ENCODE results near the gene VAMP7.
"Not testable (repeated sequence)": the region's sequence is repeated elsewhere in the genome, so short reads cannot be mapped to it uniquely, and the experiment has no call there.

DNA sequence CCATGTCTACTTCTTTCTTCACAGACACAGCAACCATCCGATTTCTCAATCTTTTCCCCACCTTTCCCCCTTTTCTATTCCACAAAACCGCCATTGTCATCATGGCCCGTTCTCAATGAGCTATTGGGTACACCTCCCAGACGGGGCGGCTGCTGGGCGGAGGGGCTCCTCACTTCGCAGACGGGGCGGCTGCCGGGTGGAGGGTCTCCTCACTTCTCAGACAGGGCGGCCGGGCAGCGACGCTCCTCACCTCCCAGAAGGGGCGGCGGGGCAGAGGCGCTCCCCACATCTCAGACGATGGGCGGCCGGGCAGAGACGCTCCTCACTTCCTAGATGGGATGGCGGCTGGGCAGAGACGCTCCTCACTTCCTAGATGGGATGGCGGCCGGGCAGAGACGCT lies 26.5 kb downstream of the VAMP7 start:
- TF ChIP-seq, protein P1, sequence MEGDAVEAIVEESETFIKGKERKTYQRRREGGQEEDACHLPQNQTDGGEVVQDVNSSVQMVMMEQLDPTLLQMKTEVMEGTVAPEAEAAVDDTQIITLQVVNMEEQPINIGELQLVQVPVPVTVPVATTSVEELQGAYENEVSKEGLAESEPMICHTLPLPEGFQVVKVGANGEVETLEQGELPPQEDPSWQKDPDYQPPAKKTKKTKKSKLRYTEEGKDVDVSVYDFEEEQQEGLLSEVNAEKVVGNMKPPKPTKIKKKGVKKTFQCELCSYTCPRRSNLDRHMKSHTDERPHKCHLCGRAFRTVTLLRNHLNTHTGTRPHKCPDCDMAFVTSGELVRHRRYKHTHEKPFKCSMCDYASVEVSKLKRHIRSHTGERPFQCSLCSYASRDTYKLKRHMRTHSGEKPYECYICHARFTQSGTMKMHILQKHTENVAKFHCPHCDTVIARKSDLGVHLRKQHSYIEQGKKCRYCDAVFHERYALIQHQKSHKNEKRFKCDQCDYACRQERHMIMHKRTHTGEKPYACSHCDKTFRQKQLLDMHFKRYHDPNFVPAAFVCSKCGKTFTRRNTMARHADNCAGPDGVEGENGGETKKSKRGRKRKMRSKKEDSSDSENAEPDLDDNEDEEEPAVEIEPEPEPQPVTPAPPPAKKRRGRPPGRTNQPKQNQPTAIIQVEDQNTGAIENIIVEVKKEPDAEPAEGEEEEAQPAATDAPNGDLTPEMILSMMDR (IDR thresholded peaks at IDR 0.05) = not testable (repeated sequence)
- not testable (repeated sequence) for TF ChIP-seq POLR2AphosphoS5, POLR2A (IDR thresholded peaks at IDR 0.05)
